GM12891 (cell line): ENCODE data around the gene TMEM127.

ENCODE experiments used
- DNase-seq: peaks from one replicate; pipeline ENCODE4 v3.0.0; 2011; ENCODE audit warnings: low spot score; ENCODE audit not compliant: insufficient read length
- FAIRE-seq: peaks from 2 replicates; lab custom pipeline; 2011; peaks lifted over from hg19 to GRCh38; lab: Jason Lieb, UNC
- PAX5 ChIP-seq: IDR thresholded peaks from 2 replicates; pipeline ENCODE4 v1.6.1; 2011; ENCODE audit warnings: low read length, moderate library complexity, mild to moderate bottlenecking; ENCODE audit not compliant: insufficient read depth, severe bottlenecking
- POLR2A ChIP-seq: IDR thresholded peaks from 2 replicates; pipeline ENCODE4 v1.6.1; 2011; ENCODE audit warnings: low read depth, low read length, control low read depth
- POLR2AphosphoS5 ChIP-seq: IDR thresholded peaks from 2 replicates; pipeline ENCODE4 v1.6.1; 2011; ENCODE audit warnings: low read depth, low read length, control low read depth
- POU2F2 ChIP-seq: IDR thresholded peaks from 2 replicates; pipeline ENCODE4 v1.6.1; 2011; ENCODE audit warnings: low read depth, mild to moderate bottlenecking, control low read depth, low read length, moderate library complexity
- SPI1 ChIP-seq: IDR thresholded peaks from 2 replicates; pipeline ENCODE4 v1.6.1; 2011; ENCODE audit warnings: low read depth, low read length, control low read depth
- TAF1 ChIP-seq: IDR thresholded peaks from 2 replicates; pipeline ENCODE4 v1.6.1; 2011; ENCODE audit warnings: low read depth, low read length, control low read depth

The TMEM127 gene

DNA sequence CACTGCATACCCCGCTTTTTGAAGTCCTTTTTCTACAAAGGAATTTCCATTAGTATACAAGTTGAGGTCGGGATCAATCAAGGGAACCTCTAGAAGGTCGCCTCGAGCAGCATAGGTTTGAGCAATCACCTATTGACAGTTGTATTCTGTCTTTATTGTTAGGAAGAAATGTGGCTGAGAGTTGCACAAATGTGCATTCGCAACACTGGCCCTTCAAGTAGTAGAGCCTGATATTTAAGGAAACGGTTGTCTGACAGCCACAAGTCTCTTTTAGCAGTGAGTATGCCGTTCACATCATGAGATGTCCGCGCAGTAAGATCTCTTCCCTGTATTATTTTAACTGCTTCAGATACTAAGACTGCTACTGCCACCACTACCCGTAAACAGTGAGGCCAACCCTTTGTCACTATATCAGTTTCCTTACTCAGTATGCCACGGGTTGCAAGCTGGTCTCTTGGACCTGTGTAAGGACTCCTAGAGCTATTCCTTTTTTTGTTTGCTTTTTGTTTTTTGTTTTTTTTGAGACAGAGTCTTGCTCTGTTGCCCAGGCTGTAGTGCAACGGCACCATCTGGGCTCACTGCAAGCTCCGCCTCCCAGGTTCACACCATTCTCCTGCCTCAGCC lies 47.2 kb downstream of the TMEM127 start:
- FAIRE-seq (no peak), DNase-seq (no peak)
- no peak for TF ChIP-seq POLR2A
- TF ChIP-seq SPI1: no peak
- TF ChIP-seq POU2F2: no peak
- TF ChIP-seq TAF1: no peak

DNA sequence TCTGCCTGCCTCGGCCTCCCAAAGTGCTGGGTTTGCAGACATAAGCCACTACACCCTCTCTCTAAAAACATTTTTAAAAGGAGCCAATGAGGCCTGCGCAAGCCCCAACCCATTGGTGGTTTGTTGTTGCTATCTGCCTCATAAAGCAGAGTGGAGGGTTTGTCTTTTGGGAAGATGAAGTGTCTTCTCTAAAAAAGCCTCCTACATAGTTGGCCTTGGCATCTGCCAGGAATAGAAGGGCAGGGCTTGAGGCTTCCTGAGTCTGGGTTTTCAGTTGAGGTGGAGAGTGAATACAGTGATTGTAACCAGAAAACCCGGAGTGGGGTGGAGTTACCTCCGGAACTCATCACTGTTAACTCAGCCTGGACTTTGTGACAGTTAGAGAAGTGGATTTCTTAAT lies 51.2 kb downstream of the TMEM127 start:
- TF ChIP-seq POLR2AphosphoS5: no peak
- no peak for TF ChIP-seq SPI1
- no peak for TF ChIP-seq TAF1
- no peak for TF ChIP-seq PAX5
- no peak for TF ChIP-seq POU2F2
- TF ChIP-seq POLR2A: no peak
- no peak for DNase-seq
- no peak for FAIRE-seq

DNA sequence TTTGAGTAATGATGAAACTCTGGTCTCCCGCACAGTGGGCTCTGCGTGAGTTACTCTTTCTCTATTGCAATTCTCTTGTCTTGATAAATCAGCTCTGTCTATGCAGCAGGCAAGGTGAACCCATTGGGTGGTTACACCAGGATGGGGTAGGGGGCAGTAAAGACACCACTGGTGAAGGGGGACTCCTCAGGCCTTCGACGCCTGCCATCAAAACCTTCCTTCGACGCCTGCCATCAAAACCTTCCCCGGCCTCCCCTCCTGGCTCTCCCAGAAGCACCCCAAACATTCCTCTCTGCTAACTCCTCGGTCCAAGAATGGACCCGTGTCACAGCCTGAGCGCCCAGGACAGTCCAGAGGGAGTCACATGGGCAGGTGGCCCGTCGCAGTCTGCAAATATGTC lies 52.4 kb downstream of the TMEM127 start:
- TF ChIP-seq POLR2AphosphoS5: no peak
- TF ChIP-seq TAF1: no peak
- DNase-seq: no peak

DNA sequence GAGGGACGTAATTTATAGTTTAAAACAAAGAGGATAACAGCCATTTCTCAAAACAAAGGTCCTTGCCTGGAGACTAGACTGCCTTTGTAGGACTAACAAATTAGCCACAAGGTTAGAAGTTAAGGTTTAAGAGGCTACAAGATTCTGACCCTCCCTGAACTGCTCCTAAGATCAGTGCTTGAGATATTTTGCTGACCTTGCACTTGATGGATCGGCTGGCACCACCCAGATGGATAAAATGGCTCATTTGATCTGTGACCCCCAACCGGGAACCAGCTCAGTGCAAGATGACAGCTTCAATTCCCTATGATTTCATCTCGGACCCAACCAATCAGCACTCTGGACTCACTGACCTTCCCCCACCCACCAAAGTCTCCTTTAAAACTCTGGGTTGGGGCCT lies 53.5 kb downstream of the TMEM127 start:
- FAIRE-seq: no peak
- no peak for TF ChIP-seq TAF1
- TF ChIP-seq POU2F2: no peak
- no peak for TF ChIP-seq SPI1
- TF ChIP-seq POLR2A: no peak

More for the DNA sequence above, 52.4 kb downstream of the TMEM127 start:
- FAIRE-seq: no peak

DNA sequence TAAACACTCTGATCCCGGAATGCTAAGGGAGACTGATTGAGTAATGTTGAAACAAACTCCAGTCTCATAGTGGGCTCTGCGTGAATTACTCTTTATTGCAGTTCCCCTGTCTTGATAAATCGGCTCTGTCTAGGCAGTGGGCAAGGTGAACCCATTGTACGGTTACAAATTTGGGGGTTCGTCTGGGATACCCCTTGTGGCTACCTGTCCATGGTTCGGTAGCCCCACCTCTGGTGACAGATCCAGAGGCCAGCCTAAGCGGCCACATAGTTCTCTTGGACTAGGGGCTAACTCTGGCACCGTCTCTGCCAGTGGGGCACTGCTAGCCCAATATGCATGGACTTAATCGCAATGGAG lies 56.1 kb downstream of the TMEM127 start:
- DNase-seq: no peak
- peak; percentile 9 for FAIRE-seq
- TF ChIP-seq POLR2A (no peak), TAF1 (no peak), SPI1 (no peak), POU2F2 (no peak), POLR2AphosphoS5 (no peak), PAX5 (no peak)

More for the DNA sequence above, 53.5 kb downstream of the TMEM127 start:
- no peak for DNase-seq

DNA sequence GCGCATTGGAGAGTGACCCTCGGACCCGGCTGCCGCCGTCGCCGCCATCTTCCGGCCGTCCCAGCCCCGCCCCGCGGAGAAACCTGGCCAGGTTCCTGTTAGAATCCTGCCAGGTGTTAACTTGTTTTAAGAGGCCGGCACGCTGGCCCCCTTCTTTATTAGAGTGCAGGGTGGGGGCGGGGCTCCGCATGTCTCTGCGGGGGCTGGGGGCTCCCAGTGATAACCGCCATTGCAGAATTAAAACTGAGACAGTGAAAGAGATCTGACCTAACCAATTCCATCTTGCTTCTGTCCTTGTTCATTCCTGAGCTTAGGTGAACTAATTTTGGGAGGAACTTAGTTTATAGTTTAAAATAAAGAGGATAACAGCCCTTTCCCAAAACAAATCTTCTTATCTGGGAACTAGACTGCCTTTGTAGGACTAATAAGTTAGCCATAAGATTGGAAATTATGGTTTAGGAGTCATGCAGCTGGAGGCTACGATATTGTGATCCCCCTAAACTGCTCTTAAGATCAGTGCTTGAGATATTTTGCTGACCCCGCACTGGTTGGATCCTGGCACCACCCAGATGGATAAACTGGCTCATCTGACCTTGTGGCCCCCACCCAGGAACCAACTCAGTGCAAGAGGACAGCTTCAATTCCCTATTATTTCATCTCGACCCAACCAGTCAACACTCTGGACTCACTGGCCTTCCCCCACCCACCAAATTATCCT lies 56.6 kb downstream of the TMEM127 start:
- no peak for TF ChIP-seq POLR2A
- no peak for TF ChIP-seq PAX5
- no peak for TF ChIP-seq POLR2AphosphoS5
- peak; percentile 17; the same call in 1 of the 2 replicates for TF ChIP-seq TAF1
- DNase-seq (no peak), FAIRE-seq (no peak)

DNA sequence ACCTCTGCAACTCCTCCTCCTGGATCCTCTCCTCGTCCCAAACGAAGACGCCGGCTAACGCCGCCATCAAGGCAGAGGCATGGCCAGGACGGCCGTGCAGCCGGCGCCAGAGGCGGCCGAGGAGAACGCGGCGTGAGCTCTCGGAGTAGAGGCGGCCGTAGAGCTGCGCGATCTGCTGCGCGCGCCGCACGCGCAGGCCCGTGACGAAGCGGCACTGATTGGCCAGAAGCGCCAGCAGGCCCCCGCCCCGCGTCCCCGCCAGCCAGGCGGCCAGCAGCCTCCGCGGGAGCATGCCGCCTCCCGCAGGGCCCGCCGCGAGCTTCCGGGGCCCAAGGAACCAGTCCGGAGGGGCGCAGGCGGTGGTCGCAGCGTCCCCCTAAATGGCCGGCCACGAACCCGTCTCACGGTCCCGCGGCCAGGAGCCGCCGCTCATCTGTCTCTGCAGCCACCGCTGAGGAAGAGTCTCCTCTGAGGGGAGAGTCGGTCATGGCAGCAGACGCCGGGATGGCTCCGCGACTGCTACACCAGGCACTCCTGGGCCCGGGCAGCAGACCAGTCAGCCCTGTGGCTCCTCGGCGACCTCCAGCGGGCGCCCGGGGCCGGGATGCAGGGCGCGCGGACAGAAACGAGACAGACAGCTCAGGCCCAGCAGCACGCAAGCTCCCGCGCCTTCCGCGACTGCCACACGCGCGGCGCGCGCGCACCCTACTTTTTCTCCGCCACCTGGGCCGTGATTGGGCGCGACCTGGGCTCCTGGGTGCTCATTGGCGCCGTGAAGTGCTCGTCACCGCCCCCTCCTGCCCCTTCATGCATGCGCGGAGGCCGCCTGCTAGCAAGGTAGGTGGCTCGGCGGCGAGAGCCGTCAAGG lies 57.4 kb downstream of the TMEM127 start, which contains the start of gene STARD7:
Gene STARD7, minus strand, starts transcription at position 685 of the 868 bp plus-strand sequence. Its CDS starts 393 bp downstream, at position 292.
- DNase-seq (peak; percentile 93), FAIRE-seq (peak; percentile 97)
- TF ChIP-seq TAF1 (peak; percentile 85), PAX5 (peak; percentile 91), POLR2A (peak; percentile 91), POLR2AphosphoS5 (peak; percentile 93), SPI1 (no peak), POU2F2 (peak; percentile 94)

DNA sequence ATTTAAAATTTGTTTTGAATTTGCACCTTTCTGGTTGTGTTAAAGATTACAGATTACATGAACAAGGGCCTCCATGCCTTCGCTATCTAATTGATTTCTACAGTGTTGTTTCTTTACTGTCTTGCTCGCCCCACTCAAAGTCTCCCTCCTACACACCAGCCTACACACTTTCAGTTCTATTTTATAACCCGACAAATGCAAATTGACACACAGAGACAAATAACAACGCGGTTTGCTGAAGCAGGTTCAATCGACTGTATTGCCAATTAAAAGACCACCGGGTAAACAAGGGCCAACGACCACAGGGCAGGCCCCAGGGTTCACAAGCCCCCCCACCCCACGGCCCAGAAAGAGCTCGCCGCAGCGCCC lies 58.0 kb downstream of the TMEM127 start:
- TF ChIP-seq PAX5: no peak
- TF ChIP-seq SPI1: peak; percentile 54
- no peak for TF ChIP-seq POLR2AphosphoS5
- TF ChIP-seq POU2F2: peak; percentile 67
- DNase-seq (peak; percentile 17), FAIRE-seq (peak; percentile 64)

DNA sequence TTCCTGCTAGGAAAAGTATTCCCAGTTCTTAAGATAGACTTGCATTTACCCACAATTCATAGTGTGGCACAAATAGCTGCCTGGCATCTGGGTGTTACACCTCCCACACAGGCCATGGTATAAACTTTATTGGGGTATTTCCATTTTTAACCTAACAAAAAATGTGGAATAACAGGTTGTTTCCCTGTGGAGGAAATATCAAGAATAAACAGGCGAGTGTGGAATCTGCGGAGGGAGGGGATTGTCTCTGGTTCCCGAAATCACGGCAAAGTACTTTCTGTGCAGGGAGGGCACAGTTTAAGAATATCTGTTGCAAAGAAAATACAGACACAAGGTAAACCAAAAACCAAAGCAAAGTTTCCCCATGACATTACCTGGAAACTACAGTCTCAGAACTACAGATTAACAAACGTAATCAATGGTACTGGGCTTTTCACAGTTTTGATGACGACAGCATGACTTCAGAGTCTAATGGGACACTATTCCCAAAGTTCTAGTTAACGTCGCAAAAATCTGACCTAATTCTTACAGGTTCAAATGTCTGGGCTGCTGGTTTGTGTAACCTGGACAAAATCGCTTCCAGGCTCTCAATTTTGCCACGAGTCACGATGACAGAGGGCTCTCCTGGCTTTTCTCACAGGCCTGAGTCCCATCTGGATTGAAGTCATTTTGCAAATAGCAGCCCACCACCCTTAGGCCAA lies 58.6 kb downstream of the TMEM127 start:
- peak; percentile 20 for FAIRE-seq
- TF ChIP-seq POU2F2 (no peak), PAX5 (no peak), POLR2A (no peak), TAF1 (no peak), POLR2AphosphoS5 (no peak), SPI1 (no peak)
- DNase-seq: no peak
